Femur (tissue), 1 donor: Measurements from ENCODE around the gene AGAP1.
A peak's percentile ranks its signal among the peaks of the same experiment; 100 is the strongest.

ENCODE experiments used
- DNase-seq: peaks from one replicate; pipeline ENCODE4 v3.0.0-alpha.2; 2017

The AGAP1 gene

GRCh38 chr2:236170590-236171165 lies 676.8 kb downstream of the AGAP1 start:
- DNase-seq, result no peak

- DNase-seq, result no peak
Measured at GRCh38 chr2:236171181-236171679, 677.4 kb downstream of the AGAP1 start.

GRCh38 chr2:236171680-236172254 lies 677.9 kb downstream of the AGAP1 start:
- no peak for DNase-seq

- no peak for DNase-seq
Measured at GRCh38 chr2:236172255-236173035, 678.6 kb downstream of the AGAP1 start.

GRCh38 chr2:236173036-236173728 lies 679.3 kb downstream of the AGAP1 start:
- DNase-seq, result no peak

- no peak for DNase-seq
Measured at GRCh38 chr2:236173729-236174607, 680.1 kb downstream of the AGAP1 start.

- DNase-seq, result no peak
Measured at GRCh38 chr2:236175548-236176150, 681.8 kb downstream of the AGAP1 start.

GRCh38 chr2:236176417-236176816 lies 682.6 kb downstream of the AGAP1 start:
- DNase-seq, result no peak

- DNase-seq, result no peak
Measured at GRCh38 chr2:236176951-236177350, 683.1 kb downstream of the AGAP1 start.

GRCh38 chr2:236177604-236177966 lies 683.7 kb downstream of the AGAP1 start:
- DNase-seq, result no peak

- DNase-seq, result peak; percentile 68
Measured at GRCh38 chr2:236177967-236178889, 684.4 kb downstream of the AGAP1 start.

GRCh38 chr2:236178890-236179235 lies 685.0 kb downstream of the AGAP1 start:
- DNase-seq, result no peak

- DNase-seq, result no peak
Measured at GRCh38 chr2:236179236-236180075, 685.6 kb downstream of the AGAP1 start.

GRCh38 chr2:236180076-236180816 lies 686.4 kb downstream of the AGAP1 start:
- DNase-seq, result no peak

GRCh38 chr2:236180831-236181453 lies 687.1 kb downstream of the AGAP1 start:
- no peak for DNase-seq
